ENCODE results near the gene PPP2R3A. TPM values are rescaled to one million over a fixed set of nuclear protein-coding genes. Genes with fewer than 3 reads are reported as not detected.
"Not testable (repeated sequence)": the region's sequence is repeated elsewhere in the genome, so short reads cannot be mapped to it uniquely, and the experiment has no call there.

PPP2R3A gene
- total RNA-seq, 2 donors from 2014 or later = 11.2 to 22.4 TPM

- WGBS, 2 donors = 100% methylated on average over 2 of the region's 2 CpGs
- Histone ChIP-seq H3K27ac (no peak overlapping the region), H3K4me1 (no peaks in the 10 kb centered on the region), H3K27me3 (no peaks in the 10 kb centered on the region), H3K9me3 (no peaks in the 10 kb centered on the region), H3K36me3 (replicated peaks in 1 of 2; ENCODE audit: insufficient read depth in 1 of 2, low read depth in 2 of 2) (no peaks in the 10 kb centered on the region), H3K4me3 (no peak overlapping the region)
- DNase-seq (no peak), ATAC-seq (no peak)
- intact Hi-C loops (cut with DNase I) = no loop called here
- TF ChIP-seq POLR2A (IDR thresholded peaks at IDR 0.05) = no peak
- TF ChIP-seq, protein P1, sequence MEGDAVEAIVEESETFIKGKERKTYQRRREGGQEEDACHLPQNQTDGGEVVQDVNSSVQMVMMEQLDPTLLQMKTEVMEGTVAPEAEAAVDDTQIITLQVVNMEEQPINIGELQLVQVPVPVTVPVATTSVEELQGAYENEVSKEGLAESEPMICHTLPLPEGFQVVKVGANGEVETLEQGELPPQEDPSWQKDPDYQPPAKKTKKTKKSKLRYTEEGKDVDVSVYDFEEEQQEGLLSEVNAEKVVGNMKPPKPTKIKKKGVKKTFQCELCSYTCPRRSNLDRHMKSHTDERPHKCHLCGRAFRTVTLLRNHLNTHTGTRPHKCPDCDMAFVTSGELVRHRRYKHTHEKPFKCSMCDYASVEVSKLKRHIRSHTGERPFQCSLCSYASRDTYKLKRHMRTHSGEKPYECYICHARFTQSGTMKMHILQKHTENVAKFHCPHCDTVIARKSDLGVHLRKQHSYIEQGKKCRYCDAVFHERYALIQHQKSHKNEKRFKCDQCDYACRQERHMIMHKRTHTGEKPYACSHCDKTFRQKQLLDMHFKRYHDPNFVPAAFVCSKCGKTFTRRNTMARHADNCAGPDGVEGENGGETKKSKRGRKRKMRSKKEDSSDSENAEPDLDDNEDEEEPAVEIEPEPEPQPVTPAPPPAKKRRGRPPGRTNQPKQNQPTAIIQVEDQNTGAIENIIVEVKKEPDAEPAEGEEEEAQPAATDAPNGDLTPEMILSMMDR (IDR thresholded peaks at IDR 0.05) = no peak
Measured at GRCh38 chr3:136114421-136114820, 148.9 kb downstream of the PPP2R3A start.

GRCh38 chr3:136119332-136119731, 153.8 kb downstream of the PPP2R3A start:
- H3K27me3 ChIP-seq; H3K27ac ChIP-seq; H3K9me3 ChIP-seq; H3K4me1 ChIP-seq; H3K4me3 ChIP-seq; intact Hi-C loops (cut with DNase I); DNase-seq; H3K36me3 ChIP-seq (replicated peaks in 1 of 2; ENCODE audit: insufficient read depth in 1 of 2, low read depth in 2 of 2); ATAC-seq: not testable (repeated sequence)
- WGBS, 2 donors = 96 to 97% methylated on average over 1 of the region's 1 CpG

DNA sequence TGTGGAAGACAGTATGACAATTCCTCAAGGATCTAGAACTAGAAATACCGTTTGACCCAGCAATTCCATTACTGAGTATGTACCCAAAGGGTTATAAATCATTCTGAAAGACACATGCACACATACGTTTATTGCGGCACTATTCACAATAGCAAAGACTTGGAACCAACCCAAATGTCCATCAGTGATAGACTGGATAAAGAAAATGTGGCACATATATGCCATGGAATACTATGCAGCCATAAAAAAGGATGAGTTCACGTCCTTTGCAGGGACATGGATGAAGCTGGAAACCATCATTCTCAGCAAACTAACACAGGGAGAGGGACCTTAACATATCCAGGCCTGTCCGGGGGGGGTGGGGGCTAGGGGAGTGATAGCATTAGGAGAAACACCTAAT, 154.3 kb downstream of the PPP2R3A start:
- intact Hi-C loops (cut with DNase I); H3K9me3 ChIP-seq; H3K36me3 ChIP-seq (replicated peaks in 1 of 2; ENCODE audit: insufficient read depth in 1 of 2, low read depth in 2 of 2); DNase-seq; H3K27me3 ChIP-seq; H3K4me1 ChIP-seq; H3K27ac ChIP-seq; H3K4me3 ChIP-seq; ATAC-seq: not testable (repeated sequence)
- WGBS, 2 donors = 88 to 95% methylated on average over 5 of the region's 5 CpGs

DNA sequence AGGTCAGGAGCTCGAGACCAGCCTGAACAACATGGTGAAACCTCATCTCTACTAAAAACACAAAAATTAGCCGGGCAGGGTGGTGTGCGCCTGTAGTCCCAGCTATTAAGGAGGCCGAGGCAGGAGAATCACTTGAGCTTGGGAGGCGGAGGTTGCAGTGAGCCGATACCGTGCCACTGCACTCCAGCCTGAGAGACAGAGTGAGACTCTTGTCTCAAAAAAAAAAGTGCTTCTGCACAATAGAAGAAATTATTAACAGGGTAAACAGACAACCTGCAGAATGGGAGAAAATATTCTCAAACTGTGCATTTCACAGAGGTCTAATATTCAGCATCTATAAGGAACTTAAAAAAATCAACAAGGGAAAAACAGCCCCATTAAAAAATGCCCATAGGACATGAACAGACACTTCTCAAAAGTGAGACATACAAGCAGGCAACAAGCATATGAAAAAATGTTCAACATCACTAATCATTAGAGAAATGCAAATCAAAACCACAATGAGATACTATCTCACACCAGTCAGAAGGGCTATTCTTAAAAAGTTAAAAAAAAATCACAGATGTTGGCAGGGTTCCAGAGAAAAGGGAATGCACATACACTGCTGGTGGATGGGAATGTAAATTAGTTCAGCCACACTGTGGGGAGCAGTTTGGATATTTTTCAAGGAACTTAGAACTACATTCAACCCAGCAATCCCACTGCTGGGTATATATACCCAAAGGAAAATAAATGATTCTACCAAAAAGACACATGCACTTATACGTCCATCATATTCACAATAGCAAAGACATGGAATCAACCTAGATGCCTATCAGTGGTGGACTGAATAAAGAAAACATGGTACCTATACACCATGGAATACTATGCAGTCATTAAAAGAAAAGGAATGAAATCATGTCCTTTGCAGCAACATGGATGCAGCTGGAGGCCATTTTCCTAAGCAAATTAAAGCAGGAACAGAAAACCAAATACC, 155.1 kb downstream of the PPP2R3A start:
- DNase-seq (no peak), ATAC-seq (no peak)
- Histone ChIP-seq H3K4me1 (no peaks in the 10 kb centered on the region), H3K27me3 (no peaks in the 10 kb centered on the region), H3K4me3 (no peak overlapping the region), H3K9me3 (no peaks in the 10 kb centered on the region), H3K27ac (no peak overlapping the region), H3K36me3 (replicated peaks in 1 of 2; ENCODE audit: insufficient read depth in 1 of 2, low read depth in 2 of 2) (no peaks in the 10 kb centered on the region)
- intact Hi-C loops (cut with DNase I) = no loop called here
- TF ChIP-seq, protein P1 (IDR thresholded peaks at IDR 0.05) = no peak
- no peak for TF ChIP-seq POLR2A (IDR thresholded peaks at IDR 0.05)
- 96 to 99% methylated on average over 8 of the region's 8 CpGs for WGBS, 2 donors

- 92 to 93% methylated on average over 4 of the region's 4 CpGs for WGBS, 2 donors
- Histone ChIP-seq H3K27me3 (no peaks in the 10 kb centered on the region), H3K9me3 (no peaks in the 10 kb centered on the region), H3K4me3 (no peak overlapping the region), H3K36me3 (replicated peaks in 1 of 2; ENCODE audit: insufficient read depth in 1 of 2, low read depth in 2 of 2) (no peaks in the 10 kb centered on the region), H3K27ac (no peak overlapping the region), H3K4me1 (no peaks in the 10 kb centered on the region)
- intact Hi-C loops (cut with DNase I) = no loop called here
- DNase-seq = no peak
- TF ChIP-seq POLR2A (IDR thresholded peaks at IDR 0.05) = no peak
- TF ChIP-seq, protein P1 (IDR thresholded peaks at IDR 0.05) = no peak
- ATAC-seq = no peak
Measured at GRCh38 chr3:136122006-136122405, 156.5 kb downstream of the PPP2R3A start.

DNA sequence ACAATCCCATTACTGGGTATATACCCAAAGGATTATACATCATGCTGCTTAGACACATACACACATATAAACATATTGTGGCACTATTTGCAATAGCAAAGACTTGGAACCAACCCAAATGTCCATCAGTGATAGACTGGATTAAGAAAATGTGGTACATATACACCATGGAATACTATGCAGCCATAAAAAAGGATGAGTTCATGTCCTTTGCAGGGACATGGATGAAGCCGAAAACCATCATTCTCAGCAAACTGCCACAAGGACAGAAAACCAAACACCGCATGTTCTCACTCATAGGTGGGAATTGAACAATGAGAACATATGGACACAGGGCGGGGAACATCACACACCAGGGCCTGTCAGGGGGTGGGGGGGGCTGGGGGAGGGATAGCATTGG, 166.1 kb downstream of the PPP2R3A start:
- H3K4me3 ChIP-seq; H3K27me3 ChIP-seq; DNase-seq; H3K9me3 ChIP-seq; ATAC-seq; H3K36me3 ChIP-seq (replicated peaks in 1 of 2; ENCODE audit: insufficient read depth in 1 of 2, low read depth in 2 of 2); H3K27ac ChIP-seq; H3K4me1 ChIP-seq; intact Hi-C loops (cut with DNase I): not testable (repeated sequence)
- WGBS, 2 donors = 95 to 97% methylated on average over 3 of the region's 3 CpGs

All from body of pancreas (tissue), 4 donors.